IMR-90 (cell line): ENCODE results near the gene SAA4. TPM values are rescaled to one million over a fixed set of nuclear protein-coding genes. Genes with fewer than 3 reads are reported as not detected.

Experiments used
- ATAC-seq: fragments of 200-7000 bp; cut with Tn5 transposase; 2 replicates; pipeline ENCODE4 v1.9.1; 2020; ENCODE audit warnings: low read depth, mild to moderate bottlenecking, moderate library complexity
- BruUV-seq: library from RNA; stranded (reverse); fragments of 400-500 nt; replicated peaks from 2 replicates; lab custom pipeline; 2021; lab: Mats Ljungman, UMichigan
- CTCF ChIA-PET: fragments of 300-600 bp; formaldehyde crosslinking; extraction: SDS; loops from one replicate; lab custom pipeline; 2021; ENCODE audit warnings: antibody characterized with exemption; lab: Yijun Ruan, JAX
- POLR2A ChIA-PET: fragments of 300-600 bp; sonication (Branson Sonifier 250); formaldehyde crosslinking; loops from one replicate; lab custom pipeline; 2022; ENCODE audit warnings: antibody characterized with exemption; ENCODE audit not compliant: unreplicated experiment; lab: Charles Lee
- DNase-seq: peaks from one replicate; pipeline ENCODE4 v3.0.0; 2013
- H2AFZ ChIP-seq: replicated peaks from 2 replicates; pipeline ENCODE3; 2013; ENCODE audit warnings: low read length, mild to moderate bottlenecking; ENCODE audit not compliant: poor library complexity
- H2AK5ac ChIP-seq: 2 replicates; pipeline ENCODE4 v1.6.1; 2013; ENCODE audit warnings: low read depth, low read length, inconsistent platforms
- H2AK9ac ChIP-seq: replicated peaks from 2 replicates; pipeline ENCODE3; 2013; ENCODE audit warnings: mild to moderate bottlenecking, low read depth, low read length, moderate library complexity; ENCODE audit not compliant: poor library complexity
- H2BK120ac ChIP-seq: 2 replicates; pipeline ENCODE4 v1.6.1; 2013; ENCODE audit warnings: low read depth, low read length, inconsistent platforms
- H2BK15ac ChIP-seq: 3 replicates; pipeline ENCODE4 v1.6.1; 2013; ENCODE audit warnings: low read depth, low read length, inconsistent platforms
- H2BK20ac ChIP-seq: 2 replicates; pipeline ENCODE4 v1.6.1; 2013; ENCODE audit warnings: low read depth, mild to moderate bottlenecking, inconsistent platforms, low read length, moderate library complexity
- H2BK5ac ChIP-seq: 2 replicates; pipeline ENCODE4 v1.6.1; 2013; ENCODE audit warnings: mild to moderate bottlenecking, low read depth, low read length, inconsistent platforms; ENCODE audit not compliant: poor library complexity, severe bottlenecking
- H3K14ac ChIP-seq: replicated peaks from 2 replicates; pipeline ENCODE4 v1.6.1; 2013; ENCODE audit warnings: low read depth, low read length, inconsistent platforms
- H3K18ac ChIP-seq: 2 replicates; pipeline ENCODE4 v1.6.1; 2013; ENCODE audit warnings: low read depth, low read length, control low read depth
- H3K23ac ChIP-seq: 2 replicates; pipeline ENCODE4 v1.6.1; 2013; ENCODE audit warnings: low read depth, low read length, inconsistent platforms
- H3K27ac ChIP-seq: 2 replicates; pipeline ENCODE4 v1.5.1; 2013; ENCODE audit warnings: mild to moderate bottlenecking, control low read depth, low read length; ENCODE audit not compliant: insufficient read depth
- H3K27me3 ChIP-seq: 2 replicates; pipeline ENCODE4 v1.6.1; 2013; ENCODE audit warnings: low read length; ENCODE audit not compliant: control insufficient read depth, insufficient read depth
- H3K36me3 ChIP-seq: 2 replicates; pipeline ENCODE4 v1.6.1; 2013; ENCODE audit warnings: low read length, mixed read lengths; ENCODE audit not compliant: control insufficient read depth, insufficient read depth
- H3K4ac ChIP-seq: 2 replicates; pipeline ENCODE4 v1.6.1; 2013; ENCODE audit warnings: low read depth, low read length, inconsistent platforms
- H3K4me1 ChIP-seq: 2 replicates; pipeline ENCODE4 v1.6.1; 2013; ENCODE audit warnings: low read length, mixed read lengths; ENCODE audit not compliant: control insufficient read depth, insufficient read depth
- H3K4me2 ChIP-seq: 2 replicates; pipeline ENCODE4 v1.6.1; 2013; ENCODE audit warnings: low read depth, mild to moderate bottlenecking, control low read depth, low read length, moderate library complexity
- H3K4me3 ChIP-seq: 2 replicates; pipeline ENCODE4 v1.5.1; 2013; ENCODE audit warnings: low read depth, mild to moderate bottlenecking, control low read depth, low read length, moderate library complexity; ENCODE audit not compliant: insufficient read depth
- H3K56ac ChIP-seq: 2 replicates; pipeline ENCODE4 v1.6.1; 2013; ENCODE audit warnings: low read length, inconsistent platforms; ENCODE audit not compliant: insufficient read depth; ENCODE audit errors: extremely low read depth
- H3K79me1 ChIP-seq, 2 experiments: 2 replicates each; pipeline ENCODE4 v1.6.1; 2013; ENCODE audit warnings: low read length in 2 of 2, inconsistent platforms in 1 of 2, low read depth in 1 of 2
- H3K9ac ChIP-seq: 2 replicates; pipeline ENCODE4 v1.6.1; 2013; ENCODE audit warnings: low read depth, low read length, control low read depth
- H3K9me1 ChIP-seq: 2 replicates; pipeline ENCODE4 v1.6.1; 2013; ENCODE audit warnings: low read length, inconsistent platforms; ENCODE audit not compliant: insufficient read depth
- H3K9me3 ChIP-seq: 2 replicates; pipeline ENCODE4 v1.6.1; 2013; ENCODE audit warnings: low read length; ENCODE audit not compliant: control insufficient read depth, insufficient read depth
- H4K20me1 ChIP-seq: 2 replicates; pipeline ENCODE4 v1.6.1; 2013; ENCODE audit warnings: low read length, inconsistent platforms; ENCODE audit not compliant: insufficient read depth
- H4K5ac ChIP-seq: 2 replicates; pipeline ENCODE4 v1.6.1; 2013; ENCODE audit warnings: mild to moderate bottlenecking, low read depth, low read length, control low read depth
- H4K8ac ChIP-seq, 2 experiments: 2 replicates each; pipeline ENCODE4 v1.6.1; 2013; ENCODE audit warnings: low read depth in 2 of 2, low read length in 2 of 2, control low read depth in 1 of 2, inconsistent platforms in 1 of 2
- H4K91ac ChIP-seq: 2 replicates; pipeline ENCODE4 v1.6.1; 2013; ENCODE audit warnings: low read depth, low read length, inconsistent platforms; ENCODE audit not compliant: insufficient read depth
- BHLHE40 ChIP-seq: fragments of 150-350 bp; IDR thresholded peaks from 2 replicates; pipeline ENCODE4 v1.6.1; 2016; ENCODE audit warnings: mild to moderate bottlenecking, low read depth, low read length
- CEBPB ChIP-seq: IDR thresholded peaks from 2 replicates; pipeline ENCODE4 v1.6.1; 2012; ENCODE audit warnings: low read depth, low read length, improper control_type of control experiment
- CHD1 ChIP-seq: IDR thresholded peaks from 2 replicates; pipeline ENCODE4 v1.6.1; 2012; ENCODE audit warnings: low read depth, low read length, improper control_type of control experiment
- FOS ChIP-seq: fragments of 150-350 bp; IDR thresholded peaks from 2 replicates; pipeline ENCODE4 v1.6.1; 2016; ENCODE audit warnings: low read depth, low read length
- MAFK ChIP-seq: IDR thresholded peaks from 2 replicates; pipeline ENCODE4 v1.6.1; 2012; ENCODE audit warnings: low read depth, low read length, improper control_type of control experiment
- MAZ ChIP-seq: IDR thresholded peaks from 2 replicates; pipeline ENCODE4 v1.6.1; 2012; ENCODE audit warnings: low read depth, mild to moderate bottlenecking, low read length, improper control_type of control experiment, moderate library complexity, borderline replicate concordance
- MXI1 ChIP-seq: IDR thresholded peaks from 2 replicates; pipeline ENCODE4 v1.6.1; 2012; ENCODE audit warnings: low read depth, mild to moderate bottlenecking, low read length, moderate library complexity, borderline replicate concordance
- NFE2L2 ChIP-seq: fragments of 150-350 bp; IDR thresholded peaks from 2 replicates; pipeline ENCODE4 v1.6.1; 2016; ENCODE audit warnings: low read depth, mild to moderate bottlenecking, low read length
- POLR2A ChIP-seq: IDR thresholded peaks from 2 replicates; pipeline ENCODE4 v1.6.1; 2012; ENCODE audit warnings: mild to moderate bottlenecking, low read depth, low read length
- RAD21 ChIP-seq: IDR thresholded peaks from 2 replicates; pipeline ENCODE4 v1.6.1; 2012; ENCODE audit warnings: low read length, improper control_type of control experiment
- RCOR1 ChIP-seq: IDR thresholded peaks from 2 replicates; pipeline ENCODE4 v1.6.1; 2012; ENCODE audit warnings: mild to moderate bottlenecking, low read length, improper control_type of control experiment; ENCODE audit not compliant: insufficient replicate concordance
- SMC3 ChIP-seq: fragments of 150-350 bp; IDR thresholded peaks from 2 replicates; pipeline ENCODE4 v1.6.1; 2016; ENCODE audit warnings: low read depth, mild to moderate bottlenecking, antibody characterized with exemption, low read length, moderate library complexity
- WGBS, 2 experiments: methylation state at CpG; one replicate each; pipeline versions ENCODE4 v1.1.5 to v1.1.7; 2013; ENCODE audit warnings: missing lambda C conversion rate in 2 of 2; ENCODE audit not compliant: insufficient read length in 1 of 2; ENCODE audit errors: extremely low coverage in 2 of 2; 5-methylcytosine and 5-hydroxymethylcytosine counted together
- dilution Hi-C: fragments of 300-500 bp; cut with HindIII; formaldehyde crosslinking; loops from one replicate; pipeline ENCODE4 v1.14.3; 2018; ENCODE audit warnings: low sequenced_read_pairs; ENCODE audit not compliant: unreplicated experiment
- in situ Hi-C: fragments of 300-500 bp; cut with MboI; formaldehyde crosslinking; loops from 3 replicates; pipeline ENCODE4 v1.14.3; 2019; ENCODE audit warnings: low sequenced_read_pairs, inconsistent platforms, mixed read lengths
- intact Hi-C: fragments of 100-400 bp; cut with micrococcal nuclease; formaldehyde crosslinking; loops from 2 replicates; pipeline ENCODE4 v1.10.0; 2022
- polyA plus RNA-seq, 3 experiments: library from polyadenylated mRNA; depleted of rRNA; stranded (reverse); fragments of >200 nt; gene quantifications; 2 replicates each; pipeline ENCODE4 v1.2.3, GENCODE V29; 2012; ENCODE audit warnings: low replicate concordance in 1 of 3
- total RNA-seq: library from RNA; depleted of rRNA; stranded (reverse); fragments of >200 nt; gene quantifications from 2 replicates; pipeline ENCODE4 v1.2.3, GENCODE V29; 2012
- TF ChIP-seq, protein P1 (sequence below): fragments of 150-350 bp; IDR thresholded peaks from 2 replicates; pipeline ENCODE4 v1.6.1; 2016; ENCODE audit warnings: low read depth, mild to moderate bottlenecking, low read length, moderate library complexity, borderline replicate concordance
- TF ChIP-seq, protein P2 (sequence below): conservative IDR thresholded peaks from 2 replicates; pipeline ENCODE4 v1.5.1; 2012; ENCODE audit warnings: mild to moderate bottlenecking, low read depth, low read length, improper control_type of control experiment
- TF ChIP-seq, protein P3 (sequence below): fragments of 150-350 bp; IDR thresholded peaks from 2 replicates; pipeline ENCODE4 v1.6.1; 2017; ENCODE audit warnings: mild to moderate bottlenecking, antibody characterized with exemption, low read length, low read depth

Gene SAA4
- total and polyA plus RNA-seq, 2 of the 4 experiments (the other 2 are of a cell fraction), result not detected

DNA sequence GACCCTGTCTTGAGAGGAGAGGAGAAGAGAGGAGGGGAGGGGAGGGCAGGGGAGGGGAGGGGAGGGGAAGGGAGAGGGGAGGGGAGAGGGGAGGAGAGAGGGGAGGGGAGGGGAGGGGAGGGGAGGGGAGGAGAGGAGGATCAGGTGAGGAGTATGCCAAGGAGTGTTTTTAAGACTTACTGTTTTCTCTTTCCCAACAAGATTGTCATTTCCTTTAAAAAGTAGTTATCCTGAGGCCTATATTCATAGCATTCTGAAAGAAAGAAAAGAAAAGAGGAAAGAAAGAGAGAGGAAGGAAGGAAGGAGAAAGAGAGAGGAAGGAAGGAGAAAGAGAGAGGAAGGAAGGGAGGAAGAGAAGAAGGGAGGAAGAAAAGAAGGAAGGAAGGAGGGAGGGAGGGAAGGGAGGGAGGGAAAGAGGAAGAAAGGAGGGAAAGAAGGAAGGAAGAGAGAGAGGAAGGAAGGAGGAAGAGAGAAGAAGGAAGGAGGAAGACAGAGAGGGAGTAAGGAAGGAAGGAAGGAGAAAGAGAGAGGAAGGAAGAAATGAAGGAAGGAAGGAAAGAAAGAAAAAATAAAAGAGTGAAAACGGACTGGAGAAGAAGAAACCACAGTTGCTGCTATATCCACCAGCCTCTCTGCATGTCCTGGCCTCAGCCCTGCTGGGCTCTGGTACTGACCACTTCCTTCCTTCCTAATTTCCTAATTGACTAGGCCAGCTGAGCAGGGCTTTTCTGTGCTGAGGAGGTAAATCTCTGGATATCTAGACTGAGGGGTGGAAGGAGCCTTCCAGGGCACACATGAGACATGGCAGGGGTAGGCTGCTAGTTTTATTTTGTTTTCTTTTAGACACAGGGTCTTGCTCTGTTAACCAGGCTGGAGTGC is 28.3 kb upstream of the SAA4 start:
- CTCF ChIA-PET, result no interaction called here
- dilution Hi-C loops, result no loop called here
- POLR2A ChIA-PET, result no interaction called here

More for the DNA sequence above, 28.3 kb upstream of the SAA4 start:
- no CpG with 5 or more reads among the region's 1 CpG for WGBS, 2 experiments
- no peak for ATAC-seq
- intact Hi-C loops, result no loop called here
- H3K36me3 ChIP-seq, result no peaks in the 10 kb centered on the region
- H3K4me3 ChIP-seq, result no peak overlapping the region
- H4K8ac ChIP-seq, result no peak overlapping the region
- DNase-seq, result no peak
- in situ Hi-C loops, result no loop called here
- H2BK15ac ChIP-seq, result no peak overlapping the region
- peaks cover 13% of the 10 kb centered on the region for H3K27me3 ChIP-seq
- H4K20me1 ChIP-seq, result no peaks in the 10 kb centered on the region
- no peak overlapping the region for H3K56ac ChIP-seq
- TF ChIP-seq, protein P1, sequence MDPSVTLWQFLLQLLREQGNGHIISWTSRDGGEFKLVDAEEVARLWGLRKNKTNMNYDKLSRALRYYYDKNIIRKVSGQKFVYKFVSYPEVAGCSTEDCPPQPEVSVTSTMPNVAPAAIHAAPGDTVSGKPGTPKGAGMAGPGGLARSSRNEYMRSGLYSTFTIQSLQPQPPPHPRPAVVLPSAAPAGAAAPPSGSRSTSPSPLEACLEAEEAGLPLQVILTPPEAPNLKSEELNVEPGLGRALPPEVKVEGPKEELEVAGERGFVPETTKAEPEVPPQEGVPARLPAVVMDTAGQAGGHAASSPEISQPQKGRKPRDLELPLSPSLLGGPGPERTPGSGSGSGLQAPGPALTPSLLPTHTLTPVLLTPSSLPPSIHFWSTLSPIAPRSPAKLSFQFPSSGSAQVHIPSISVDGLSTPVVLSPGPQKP, result no peak
- TF ChIP-seq RCOR1 (no peak), MAZ (no peak), RAD21 (no peak), SMC3 (no peak), CEBPB (no peak), POLR2A (no peak), NFE2L2 (no peak), FOS (no peak), BHLHE40 (no peak), MAFK (no peak), MXI1 (no peak), CHD1 (no peak)
- TF ChIP-seq, protein P2, sequence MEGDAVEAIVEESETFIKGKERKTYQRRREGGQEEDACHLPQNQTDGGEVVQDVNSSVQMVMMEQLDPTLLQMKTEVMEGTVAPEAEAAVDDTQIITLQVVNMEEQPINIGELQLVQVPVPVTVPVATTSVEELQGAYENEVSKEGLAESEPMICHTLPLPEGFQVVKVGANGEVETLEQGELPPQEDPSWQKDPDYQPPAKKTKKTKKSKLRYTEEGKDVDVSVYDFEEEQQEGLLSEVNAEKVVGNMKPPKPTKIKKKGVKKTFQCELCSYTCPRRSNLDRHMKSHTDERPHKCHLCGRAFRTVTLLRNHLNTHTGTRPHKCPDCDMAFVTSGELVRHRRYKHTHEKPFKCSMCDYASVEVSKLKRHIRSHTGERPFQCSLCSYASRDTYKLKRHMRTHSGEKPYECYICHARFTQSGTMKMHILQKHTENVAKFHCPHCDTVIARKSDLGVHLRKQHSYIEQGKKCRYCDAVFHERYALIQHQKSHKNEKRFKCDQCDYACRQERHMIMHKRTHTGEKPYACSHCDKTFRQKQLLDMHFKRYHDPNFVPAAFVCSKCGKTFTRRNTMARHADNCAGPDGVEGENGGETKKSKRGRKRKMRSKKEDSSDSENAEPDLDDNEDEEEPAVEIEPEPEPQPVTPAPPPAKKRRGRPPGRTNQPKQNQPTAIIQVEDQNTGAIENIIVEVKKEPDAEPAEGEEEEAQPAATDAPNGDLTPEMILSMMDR, result no peak
- TF ChIP-seq, protein P3, sequence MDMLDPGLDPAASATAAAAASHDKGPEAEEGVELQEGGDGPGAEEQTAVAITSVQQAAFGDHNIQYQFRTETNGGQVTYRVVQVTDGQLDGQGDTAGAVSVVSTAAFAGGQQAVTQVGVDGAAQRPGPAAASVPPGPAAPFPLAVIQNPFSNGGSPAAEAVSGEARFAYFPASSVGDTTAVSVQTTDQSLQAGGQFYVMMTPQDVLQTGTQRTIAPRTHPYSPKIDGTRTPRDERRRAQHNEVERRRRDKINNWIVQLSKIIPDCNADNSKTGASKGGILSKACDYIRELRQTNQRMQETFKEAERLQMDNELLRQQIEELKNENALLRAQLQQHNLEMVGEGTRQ, result no peak
- H3K9ac ChIP-seq, result no peak overlapping the region
- no TSS peak for BruUV-seq
- H3K23ac ChIP-seq, result no peak overlapping the region
- no peak overlapping the region for H4K91ac ChIP-seq
- H3K14ac ChIP-seq, result no peak overlapping the region
- H2BK120ac ChIP-seq, result no peak overlapping the region
- H3K9me3 ChIP-seq, result no peaks in the 10 kb centered on the region
- no peaks in the 10 kb centered on the region for H3K9me1 ChIP-seq
- H2AFZ ChIP-seq, result no peak overlapping the region
- no peak overlapping the region for H4K5ac ChIP-seq
- no peaks in the 10 kb centered on the region for H3K4me1 ChIP-seq
- no peak overlapping the region for H2BK5ac ChIP-seq
- H3K4me2 ChIP-seq, result no peak overlapping the region
- H2BK20ac ChIP-seq, result no peak overlapping the region
- no peak overlapping the region for H3K18ac ChIP-seq
- no peak overlapping the region for H2AK9ac ChIP-seq
- no peak overlapping the region for H2AK5ac ChIP-seq
- H3K4ac ChIP-seq, result no peak overlapping the region
- H3K27ac ChIP-seq, result no peak overlapping the region
- no peaks in the 10 kb centered on the region for H3K79me1 ChIP-seq
